ENCODE data around the gene FCGBP. TPM values are rescaled to one million over a fixed set of nuclear protein-coding genes. Genes with fewer than 3 reads are reported as not detected.
"Not testable (repeated sequence)": the region's sequence is repeated elsewhere in the genome, so short reads cannot be mapped to it uniquely, and the experiment has no call there.

The FCGBP gene
- total and polyA plus RNA-seq, 2 of the 4 experiments (the other 2 are of a cell fraction) = under 0.01 to 0.03 TPM

DNA sequence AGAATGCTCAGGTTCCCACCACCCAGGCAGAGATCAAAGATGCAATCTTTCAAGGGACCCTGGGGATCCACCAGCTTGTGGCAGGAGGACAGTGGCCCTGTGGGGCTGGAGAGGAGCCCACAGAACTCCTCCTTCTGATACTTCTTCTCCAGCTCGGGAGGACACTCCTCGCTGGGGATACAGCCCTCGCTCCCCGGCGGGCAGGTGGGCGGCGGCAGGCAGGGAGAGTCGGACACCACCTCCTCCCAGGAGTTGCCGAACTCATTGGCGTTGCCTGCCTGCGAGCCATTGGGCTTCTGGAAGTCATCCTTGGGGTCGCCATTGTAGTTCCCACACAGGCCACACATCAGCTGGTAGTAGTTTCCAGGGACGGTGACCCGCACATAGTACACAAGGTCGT, 32.1 kb downstream of the FCGBP start:
- H2BK20ac ChIP-seq (ENCODE audit: low read depth, low read length); H4K8ac ChIP-seq (ENCODE audit: low read depth in 2 of 2, low read length in 2 of 2); DNase-seq; H3K9me1 ChIP-seq (ENCODE audit: insufficient read depth, low read length); H3K14ac ChIP-seq (replicated peaks; ENCODE audit: low read depth, low read length); H3K4me2 ChIP-seq (ENCODE audit: low read depth, low read length); in situ Hi-C loops (cut with MboI; ENCODE audit: low sequenced_read_pairs); H2BK15ac ChIP-seq (ENCODE audit: low read depth, low read length); H3K27me3 ChIP-seq (ENCODE audit: control insufficient read depth, insufficient read depth, low read length); BruUV-seq (replicated peaks); H3K4me3 ChIP-seq (ENCODE audit: insufficient read depth, low read depth, low read length); dilution Hi-C loops (cut with HindIII; ENCODE audit: low sequenced_read_pairs, unreplicated experiment); H3K4ac ChIP-seq (ENCODE audit: low read depth, low read length); H2BK5ac ChIP-seq (ENCODE audit: low read depth, low read length, poor library complexity, severe bottlenecking); H3K18ac ChIP-seq (ENCODE audit: low read depth, low read length); H3K36me3 ChIP-seq (ENCODE audit: control insufficient read depth, insufficient read depth, low read length); H4K20me1 ChIP-seq (ENCODE audit: insufficient read depth, low read length); H3K9ac ChIP-seq (ENCODE audit: low read depth, low read length); H3K4me1 ChIP-seq (ENCODE audit: control insufficient read depth, insufficient read depth, low read length); H2AFZ ChIP-seq (replicated peaks; ENCODE audit: low read length, poor library complexity); H4K91ac ChIP-seq (ENCODE audit: insufficient read depth, low read depth, low read length); H2BK120ac ChIP-seq (ENCODE audit: low read depth, low read length); intact Hi-C loops (cut with micrococcal nuclease); H2AK9ac ChIP-seq (replicated peaks; ENCODE audit: low read depth, low read length, poor library complexity); H3K23ac ChIP-seq (ENCODE audit: low read depth, low read length); H3K27ac ChIP-seq (ENCODE audit: insufficient read depth, low read length); POLR2A ChIA-PET (ENCODE audit: unreplicated experiment); ATAC-seq (ENCODE audit: low read depth); H3K56ac ChIP-seq (ENCODE audit: extremely low read depth, insufficient read depth, low read length); H4K5ac ChIP-seq (ENCODE audit: low read depth, low read length); H3K9me3 ChIP-seq (ENCODE audit: control insufficient read depth, insufficient read depth, low read length); H2AK5ac ChIP-seq (ENCODE audit: low read depth, low read length); H3K79me1 ChIP-seq (ENCODE audit: low read depth in 1 of 2, low read length in 2 of 2); CTCF ChIA-PET: not testable (repeated sequence)
- no CpG with 5 or more reads among the region's 15 CpGs for WGBS, 2 experiments (ENCODE audit: extremely low coverage in 2 of 2, insufficient read length in 1 of 2)

- H3K56ac ChIP-seq (ENCODE audit: extremely low read depth, insufficient read depth, low read length); H2BK5ac ChIP-seq (ENCODE audit: low read depth, low read length, poor library complexity, severe bottlenecking); H2BK120ac ChIP-seq (ENCODE audit: low read depth, low read length); H4K5ac ChIP-seq (ENCODE audit: low read depth, low read length); H3K23ac ChIP-seq (ENCODE audit: low read depth, low read length); H3K36me3 ChIP-seq (ENCODE audit: control insufficient read depth, insufficient read depth, low read length); H3K4me2 ChIP-seq (ENCODE audit: low read depth, low read length); H3K18ac ChIP-seq (ENCODE audit: low read depth, low read length); H3K4me1 ChIP-seq (ENCODE audit: control insufficient read depth, insufficient read depth, low read length); in situ Hi-C loops (cut with MboI; ENCODE audit: low sequenced_read_pairs); H3K27me3 ChIP-seq (ENCODE audit: control insufficient read depth, insufficient read depth, low read length); H4K8ac ChIP-seq (ENCODE audit: low read depth in 2 of 2, low read length in 2 of 2); H2AK5ac ChIP-seq (ENCODE audit: low read depth, low read length); POLR2A ChIA-PET (ENCODE audit: unreplicated experiment); H2AFZ ChIP-seq (replicated peaks; ENCODE audit: low read length, poor library complexity); CTCF ChIA-PET; dilution Hi-C loops (cut with HindIII; ENCODE audit: low sequenced_read_pairs, unreplicated experiment); DNase-seq; H2BK15ac ChIP-seq (ENCODE audit: low read depth, low read length); H3K9me3 ChIP-seq (ENCODE audit: control insufficient read depth, insufficient read depth, low read length); H2BK20ac ChIP-seq (ENCODE audit: low read depth, low read length); H2AK9ac ChIP-seq (replicated peaks; ENCODE audit: low read depth, low read length, poor library complexity); H4K20me1 ChIP-seq (ENCODE audit: insufficient read depth, low read length); H3K14ac ChIP-seq (replicated peaks; ENCODE audit: low read depth, low read length); H3K27ac ChIP-seq (ENCODE audit: insufficient read depth, low read length); H3K9me1 ChIP-seq (ENCODE audit: insufficient read depth, low read length); ATAC-seq (ENCODE audit: low read depth); H3K79me1 ChIP-seq (ENCODE audit: low read depth in 1 of 2, low read length in 2 of 2); H4K91ac ChIP-seq (ENCODE audit: insufficient read depth, low read depth, low read length); H3K4ac ChIP-seq (ENCODE audit: low read depth, low read length); intact Hi-C loops (cut with micrococcal nuclease); H3K9ac ChIP-seq (ENCODE audit: low read depth, low read length); H3K4me3 ChIP-seq (ENCODE audit: insufficient read depth, low read depth, low read length); BruUV-seq (replicated peaks): not testable (repeated sequence)
- WGBS, 2 experiments (ENCODE audit: extremely low coverage in 2 of 2, insufficient read length in 1 of 2) = no CpG with 5 or more reads among the region's 7 CpGs
Observed at GRCh38 chr19:39901681-39902080, 32.8 kb downstream of the FCGBP start.

All from IMR-90 (cell line).